ENCODE data around the gene OR6K3. TPM values are rescaled to one million over a fixed set of nuclear protein-coding genes. Genes with fewer than 3 reads are reported as not detected.

Gene OR6K3
- total RNA-seq, 2 donors from 2014 or later, result not detected

DNA sequence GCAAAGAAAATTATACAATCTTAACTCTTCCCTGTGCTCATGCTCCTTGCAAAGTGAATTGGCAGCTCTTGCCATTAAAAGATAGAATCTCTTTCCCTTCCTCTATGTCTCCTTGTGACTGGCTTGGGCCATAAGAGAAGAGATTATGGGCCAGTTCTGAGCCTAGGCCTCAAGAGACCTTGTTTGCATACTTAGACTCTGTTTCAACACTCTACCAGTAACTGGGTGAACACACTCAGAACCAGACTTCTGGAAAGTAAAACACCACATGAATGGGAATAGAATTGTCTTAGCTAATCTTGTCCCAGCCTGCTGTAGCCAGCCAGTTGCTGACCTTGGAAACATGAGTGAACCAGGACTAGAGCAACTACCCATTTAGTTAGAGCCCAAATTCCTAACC lies 15.3 kb upstream of the OR6K3 start:
- no peak overlapping the region for H3K4me3 Mint-ChIP-seq
- H3K36me3 Mint-ChIP-seq (ENCODE audit: low read depth), result no peaks in the 10 kb centered on the region
- H3K4me3 ChIP-seq (ENCODE audit: low read length), result no peak overlapping the region
- no peaks in the 10 kb centered on the region for H3K4me1 ChIP-seq (ENCODE audit: control insufficient read depth, insufficient read depth, low read length)
- H3K27me3 Mint-ChIP-seq (ENCODE audit: insufficient read depth), result peaks cover 2% of the 10 kb centered on the region
- DNase-seq, result no peak
- no peaks in the 10 kb centered on the region for H3K4me1 Mint-ChIP-seq
- TF ChIP-seq, protein P1, sequence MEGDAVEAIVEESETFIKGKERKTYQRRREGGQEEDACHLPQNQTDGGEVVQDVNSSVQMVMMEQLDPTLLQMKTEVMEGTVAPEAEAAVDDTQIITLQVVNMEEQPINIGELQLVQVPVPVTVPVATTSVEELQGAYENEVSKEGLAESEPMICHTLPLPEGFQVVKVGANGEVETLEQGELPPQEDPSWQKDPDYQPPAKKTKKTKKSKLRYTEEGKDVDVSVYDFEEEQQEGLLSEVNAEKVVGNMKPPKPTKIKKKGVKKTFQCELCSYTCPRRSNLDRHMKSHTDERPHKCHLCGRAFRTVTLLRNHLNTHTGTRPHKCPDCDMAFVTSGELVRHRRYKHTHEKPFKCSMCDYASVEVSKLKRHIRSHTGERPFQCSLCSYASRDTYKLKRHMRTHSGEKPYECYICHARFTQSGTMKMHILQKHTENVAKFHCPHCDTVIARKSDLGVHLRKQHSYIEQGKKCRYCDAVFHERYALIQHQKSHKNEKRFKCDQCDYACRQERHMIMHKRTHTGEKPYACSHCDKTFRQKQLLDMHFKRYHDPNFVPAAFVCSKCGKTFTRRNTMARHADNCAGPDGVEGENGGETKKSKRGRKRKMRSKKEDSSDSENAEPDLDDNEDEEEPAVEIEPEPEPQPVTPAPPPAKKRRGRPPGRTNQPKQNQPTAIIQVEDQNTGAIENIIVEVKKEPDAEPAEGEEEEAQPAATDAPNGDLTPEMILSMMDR (conservative IDR thresholded peaks at IDR 0.05), result no peak
- H3K9me3 ChIP-seq (ENCODE audit: control insufficient read depth, low read length), result no peaks in the 10 kb centered on the region
- no peaks in the 10 kb centered on the region for H3K9me3 Mint-ChIP-seq
- H3K36me3 ChIP-seq (ENCODE audit: control insufficient read depth, insufficient read depth, low read length), result no peaks in the 10 kb centered on the region
- no peak overlapping the region for H3K27ac Mint-ChIP-seq
- H3K9ac ChIP-seq (ENCODE audit: extremely low read depth, low read length, poor library complexity, severe bottlenecking), result no peak overlapping the region
- H3K27ac ChIP-seq (ENCODE audit: low read depth, low read length), result no peak overlapping the region
- no peaks in the 10 kb centered on the region for H3K27me3 ChIP-seq (ENCODE audit: control insufficient read depth, insufficient read depth, low read length, poor library complexity, severe bottlenecking)

DNA sequence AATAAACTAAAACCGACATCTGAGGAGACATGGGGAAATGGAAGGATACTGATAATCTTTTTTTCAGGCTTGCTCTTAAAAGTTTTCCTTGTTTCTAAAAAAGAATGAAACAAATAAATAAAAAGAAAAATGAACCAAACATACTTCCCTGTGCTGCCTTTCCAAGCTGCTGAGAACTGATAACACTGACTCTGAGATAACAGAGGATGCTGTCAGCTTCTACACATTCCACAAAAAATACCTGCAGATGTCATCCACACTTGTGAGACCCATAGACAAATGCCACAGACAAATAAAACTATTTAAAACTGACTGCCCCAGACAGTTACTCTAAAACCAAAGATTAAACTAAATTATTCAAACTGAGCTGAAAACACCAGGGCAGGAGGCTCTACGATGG lies 12.0 kb upstream of the OR6K3 start:
- peaks cover 2% of the 10 kb centered on the region for H3K27me3 Mint-ChIP-seq (ENCODE audit: insufficient read depth)
- 90 to 100% methylated on average over 1 of the region's 2 CpGs for WGBS, 2 experiments (ENCODE audit: insufficient coverage in 1 of 2, insufficient read length in 1 of 2)

DNA sequence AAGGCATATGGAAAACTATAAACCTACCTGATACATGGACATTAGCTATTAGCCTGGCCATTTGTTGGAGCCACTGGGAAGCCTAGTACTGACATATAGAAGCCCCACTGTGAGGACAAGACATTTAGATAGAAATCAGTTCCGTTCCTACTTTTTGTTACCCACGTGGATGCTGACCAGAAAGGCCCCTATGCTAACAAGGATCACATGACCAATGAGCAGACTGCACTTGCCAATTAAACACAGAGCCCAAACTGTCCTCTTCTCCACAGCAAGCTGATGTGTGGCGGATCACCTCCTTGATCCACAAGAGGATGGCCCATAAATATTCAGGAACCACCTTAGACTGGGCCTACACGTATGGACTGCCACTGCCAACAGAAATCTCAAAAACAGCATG lies 11.2 kb upstream of the OR6K3 start:
- Histone ChIP-seq H3K27me3 (ENCODE audit: control insufficient read depth, insufficient read depth, low read length, poor library complexity, severe bottlenecking) (no peaks in the 10 kb centered on the region), H3K9me3 (ENCODE audit: control insufficient read depth, low read length) (no peaks in the 10 kb centered on the region), H3K4me3 (ENCODE audit: low read length) (no peak overlapping the region), H3K9ac (ENCODE audit: extremely low read depth, low read length, poor library complexity, severe bottlenecking) (no peak overlapping the region), H3K27ac (ENCODE audit: low read depth, low read length) (no peak overlapping the region), H3K4me1 (ENCODE audit: control insufficient read depth, insufficient read depth, low read length) (no peaks in the 10 kb centered on the region), H3K36me3 (ENCODE audit: control insufficient read depth, insufficient read depth, low read length) (no peaks in the 10 kb centered on the region)
- H3K36me3 Mint-ChIP-seq (ENCODE audit: low read depth), result no peaks in the 10 kb centered on the region
- H3K27ac Mint-ChIP-seq, result no peak overlapping the region
- DNase-seq, result no peak
- peaks cover 2% of the 10 kb centered on the region for H3K27me3 Mint-ChIP-seq (ENCODE audit: insufficient read depth)
- no peak overlapping the region for H3K4me3 Mint-ChIP-seq
- peaks cover 2% of the 10 kb centered on the region for H3K4me1 Mint-ChIP-seq
- TF ChIP-seq, protein P1 (conservative IDR thresholded peaks at IDR 0.05), result no peak
- H3K9me3 Mint-ChIP-seq, result no peaks in the 10 kb centered on the region
- WGBS, 2 experiments (ENCODE audit: insufficient coverage in 1 of 2, insufficient read length in 1 of 2), result 92% methylated on average over 4 of the region's 4 CpGs

More for the DNA sequence above, 12.0 kb upstream of the OR6K3 start:
- Histone ChIP-seq H3K27ac (ENCODE audit: low read depth, low read length) (no peak overlapping the region), H3K9me3 (ENCODE audit: control insufficient read depth, low read length) (no peaks in the 10 kb centered on the region), H3K27me3 (ENCODE audit: control insufficient read depth, insufficient read depth, low read length, poor library complexity, severe bottlenecking) (no peaks in the 10 kb centered on the region), H3K4me3 (ENCODE audit: low read length) (no peak overlapping the region), H3K4me1 (ENCODE audit: control insufficient read depth, insufficient read depth, low read length) (no peaks in the 10 kb centered on the region), H3K36me3 (ENCODE audit: control insufficient read depth, insufficient read depth, low read length) (no peaks in the 10 kb centered on the region), H3K9ac (ENCODE audit: extremely low read depth, low read length, poor library complexity, severe bottlenecking) (no peak overlapping the region)
- no peaks in the 10 kb centered on the region for H3K36me3 Mint-ChIP-seq (ENCODE audit: low read depth)
- TF ChIP-seq, protein P1 (conservative IDR thresholded peaks at IDR 0.05), result no peak
- H3K4me1 Mint-ChIP-seq, result peaks cover 2% of the 10 kb centered on the region
- no peak overlapping the region for H3K4me3 Mint-ChIP-seq
- no peaks in the 10 kb centered on the region for H3K9me3 Mint-ChIP-seq
- no peak for DNase-seq
- no peak overlapping the region for H3K27ac Mint-ChIP-seq
